ENCODE results near the gene CSF1.

CSF1 gene

DNA sequence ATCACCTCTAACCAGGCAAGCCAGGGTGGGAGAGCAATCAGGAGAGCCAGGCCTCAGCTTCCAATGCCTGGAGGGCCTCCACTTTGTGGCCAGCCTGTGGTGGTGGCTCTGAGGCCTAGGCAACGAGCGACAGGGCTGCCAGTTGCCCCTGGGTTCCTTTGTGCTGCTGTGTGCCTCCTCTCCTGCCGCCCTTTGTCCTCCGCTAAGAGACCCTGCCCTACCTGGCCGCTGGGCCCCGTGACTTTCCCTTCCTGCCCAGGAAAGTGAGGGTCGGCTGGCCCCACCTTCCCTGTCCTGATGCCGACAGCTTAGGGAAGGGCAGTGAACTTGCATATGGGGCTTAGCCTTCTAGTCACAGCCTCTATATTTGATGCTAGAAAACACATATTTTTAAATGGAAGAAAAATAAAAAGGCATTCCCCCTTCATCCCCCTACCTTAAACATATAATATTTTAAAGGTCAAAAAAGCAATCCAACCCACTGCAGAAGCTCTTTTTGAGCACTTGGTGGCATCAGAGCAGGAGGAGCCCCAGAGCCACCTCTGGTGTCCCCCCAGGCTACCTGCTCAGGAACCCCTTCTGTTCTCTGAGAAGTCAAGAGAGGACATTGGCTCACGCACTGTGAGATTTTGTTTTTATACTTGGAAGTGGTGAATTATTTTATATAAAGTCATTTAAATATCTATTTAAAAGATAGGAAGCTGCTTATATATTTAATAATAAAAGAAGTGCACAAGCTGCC, 19.8 kb downstream of the CSF1 start:
- Histone ChIP-seq H3K79me2 (no peaks in the 10 kb centered on the region), H3K9ac (no peak overlapping the region), H3K4me2 (ENCODE audit: low read length) (peak overlapping the region; percentile 57), H3K27ac (peak overlapping the region; percentile 84), H3K36me3 (ENCODE audit: control insufficient read depth, insufficient read depth, low read length) (no peaks in the 10 kb centered on the region), H3K27me3 (ENCODE audit: control insufficient read depth, insufficient read depth, low read length) (no peaks in the 10 kb centered on the region), H3K4me1 (peaks cover 10% of the 10 kb centered on the region), H3K4me3 (ENCODE audit: low read depth, low read length) (no peak overlapping the region), H3K9me3 (ENCODE audit: control insufficient read depth, low read length) (no peaks in the 10 kb centered on the region), H2AFZ (peak overlapping the region; percentile 82)
- no peak for TF ChIP-seq CTCF (IDR thresholded peaks at IDR 0.05)

DNA sequence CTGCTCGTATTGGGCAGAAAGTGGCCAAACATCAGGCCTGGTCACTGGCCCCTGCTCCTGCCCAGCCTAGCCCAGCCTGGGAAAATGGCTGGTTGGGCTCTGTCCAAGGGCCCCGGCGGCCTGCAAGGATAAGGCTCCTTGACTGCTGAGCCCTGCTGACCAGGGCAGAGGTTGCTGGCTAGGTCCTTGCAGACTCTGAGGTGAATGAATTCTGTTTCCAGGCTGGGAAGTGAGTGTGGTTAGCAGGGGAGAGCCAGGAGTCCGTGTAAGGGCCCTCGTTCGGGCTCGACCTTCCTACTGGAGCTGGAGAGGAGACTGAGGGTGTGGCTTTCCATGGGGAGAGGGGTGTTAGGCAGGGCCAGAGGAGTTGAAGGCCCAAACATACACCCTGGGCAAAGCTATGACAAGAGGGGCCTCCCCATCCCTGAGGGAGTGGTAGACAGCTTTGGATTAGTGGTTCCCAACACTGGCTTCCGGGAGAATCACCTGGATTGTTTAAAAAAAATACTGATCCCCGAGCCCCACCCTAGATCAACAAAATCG, 20.6 kb downstream of the CSF1 start:
- peak overlapping the region; percentile 82 for H2AFZ ChIP-seq
- H3K9ac ChIP-seq, result no peak overlapping the region
- H3K27ac ChIP-seq, result peak overlapping the region; percentile 84
- H3K4me2 ChIP-seq (ENCODE audit: low read length), result peak overlapping the region; percentile 57
- no peaks in the 10 kb centered on the region for H3K9me3 ChIP-seq (ENCODE audit: control insufficient read depth, low read length)
- H3K27me3 ChIP-seq (ENCODE audit: control insufficient read depth, insufficient read depth, low read length), result no peaks in the 10 kb centered on the region
- H3K4me3 ChIP-seq (ENCODE audit: low read depth, low read length), result peak overlapping the region; percentile 13
- peaks cover 10% of the 10 kb centered on the region for H3K4me1 ChIP-seq
- no peaks in the 10 kb centered on the region for H3K79me2 ChIP-seq
- no peaks in the 10 kb centered on the region for H3K36me3 ChIP-seq (ENCODE audit: control insufficient read depth, insufficient read depth, low read length)
- no peak for TF ChIP-seq CTCF (IDR thresholded peaks at IDR 0.05)

- Histone ChIP-seq H3K27me3 (ENCODE audit: control insufficient read depth, insufficient read depth, low read length) (no peaks in the 10 kb centered on the region), H3K4me1 (peaks cover 10% of the 10 kb centered on the region), H3K79me2 (no peaks in the 10 kb centered on the region), H3K4me3 (ENCODE audit: low read depth, low read length) (peak overlapping the region; percentile 13), H3K9me3 (ENCODE audit: control insufficient read depth, low read length) (no peaks in the 10 kb centered on the region), H3K27ac (peak overlapping the region; percentile 84), H3K36me3 (ENCODE audit: control insufficient read depth, insufficient read depth, low read length) (no peaks in the 10 kb centered on the region), H2AFZ (peak overlapping the region; percentile 82), H3K9ac (no peak overlapping the region), H3K4me2 (ENCODE audit: low read length) (no peak overlapping the region)
- TF ChIP-seq CTCF (IDR thresholded peaks at IDR 0.05), result no peak
Measured at GRCh38 chr1:109931911-109932636, 21.4 kb downstream of the CSF1 start.

DNA sequence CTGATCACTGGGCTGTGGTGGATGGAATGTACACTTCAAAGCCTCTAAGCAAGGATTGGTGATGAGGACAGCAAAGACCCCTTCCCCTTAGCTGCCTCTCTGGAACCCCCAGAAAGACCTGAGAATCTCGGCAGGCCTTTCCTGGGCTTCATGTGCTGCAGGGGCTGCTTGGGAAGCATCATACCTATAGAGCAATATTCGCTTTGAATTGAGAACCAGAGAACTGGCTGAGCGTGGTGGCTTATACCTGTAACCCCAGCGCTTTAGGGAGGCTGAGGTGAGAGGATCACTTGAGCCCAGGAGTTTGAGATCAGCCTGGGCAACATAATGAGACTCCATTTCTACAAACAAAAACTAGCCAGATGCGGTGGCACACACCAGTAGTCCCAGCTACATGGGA, 22.0 kb downstream of the CSF1 start:
- no peak for TF ChIP-seq CTCF (IDR thresholded peaks at IDR 0.05)
- Histone ChIP-seq H3K4me3 (ENCODE audit: low read depth, low read length) (no peak overlapping the region), H3K9me3 (ENCODE audit: control insufficient read depth, low read length) (no peaks in the 10 kb centered on the region)

More for the DNA sequence above, 22.0 kb downstream of the CSF1 start:
- no peak overlapping the region for H3K9ac ChIP-seq
- H2AFZ ChIP-seq, result no peak overlapping the region
- peaks cover 10% of the 10 kb centered on the region for H3K4me1 ChIP-seq
- H3K27ac ChIP-seq, result no peak overlapping the region
- H3K4me2 ChIP-seq (ENCODE audit: low read length), result no peak overlapping the region
- no peaks in the 10 kb centered on the region for H3K36me3 ChIP-seq (ENCODE audit: control insufficient read depth, insufficient read depth, low read length)
- H3K79me2 ChIP-seq, result no peaks in the 10 kb centered on the region
- no peaks in the 10 kb centered on the region for H3K27me3 ChIP-seq (ENCODE audit: control insufficient read depth, insufficient read depth, low read length)

Data from parathyroid adenoma (tissue), 2 donors.